GM12873 (cell line): ENCODE results near the gene ZNF764.

Experiments
- TF ChIP-seq, protein P1 (sequence below): IDR thresholded peaks from 2 replicates; pipeline ENCODE4 v1.5.1; 2012; ENCODE audit warnings: low read depth, mild to moderate bottlenecking, moderate library complexity, low read length, control low read depth; ENCODE audit not compliant: insufficient read depth; ENCODE audit errors: missing control alignments

Gene ZNF764

GRCh38 chr16:30559690-30560089, 1.5 kb upstream of the ZNF764 start:
- TF ChIP-seq, protein P1, sequence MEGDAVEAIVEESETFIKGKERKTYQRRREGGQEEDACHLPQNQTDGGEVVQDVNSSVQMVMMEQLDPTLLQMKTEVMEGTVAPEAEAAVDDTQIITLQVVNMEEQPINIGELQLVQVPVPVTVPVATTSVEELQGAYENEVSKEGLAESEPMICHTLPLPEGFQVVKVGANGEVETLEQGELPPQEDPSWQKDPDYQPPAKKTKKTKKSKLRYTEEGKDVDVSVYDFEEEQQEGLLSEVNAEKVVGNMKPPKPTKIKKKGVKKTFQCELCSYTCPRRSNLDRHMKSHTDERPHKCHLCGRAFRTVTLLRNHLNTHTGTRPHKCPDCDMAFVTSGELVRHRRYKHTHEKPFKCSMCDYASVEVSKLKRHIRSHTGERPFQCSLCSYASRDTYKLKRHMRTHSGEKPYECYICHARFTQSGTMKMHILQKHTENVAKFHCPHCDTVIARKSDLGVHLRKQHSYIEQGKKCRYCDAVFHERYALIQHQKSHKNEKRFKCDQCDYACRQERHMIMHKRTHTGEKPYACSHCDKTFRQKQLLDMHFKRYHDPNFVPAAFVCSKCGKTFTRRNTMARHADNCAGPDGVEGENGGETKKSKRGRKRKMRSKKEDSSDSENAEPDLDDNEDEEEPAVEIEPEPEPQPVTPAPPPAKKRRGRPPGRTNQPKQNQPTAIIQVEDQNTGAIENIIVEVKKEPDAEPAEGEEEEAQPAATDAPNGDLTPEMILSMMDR = no peak

GRCh38 chr16:30558789-30559377, 709 bp upstream of the ZNF764 start:
- TF ChIP-seq, protein P1 = no peak

GRCh38 chr16:30557707-30557956, 542 bp downstream of the ZNF764 start:
- TF ChIP-seq, protein P1 = no peak

DNA sequence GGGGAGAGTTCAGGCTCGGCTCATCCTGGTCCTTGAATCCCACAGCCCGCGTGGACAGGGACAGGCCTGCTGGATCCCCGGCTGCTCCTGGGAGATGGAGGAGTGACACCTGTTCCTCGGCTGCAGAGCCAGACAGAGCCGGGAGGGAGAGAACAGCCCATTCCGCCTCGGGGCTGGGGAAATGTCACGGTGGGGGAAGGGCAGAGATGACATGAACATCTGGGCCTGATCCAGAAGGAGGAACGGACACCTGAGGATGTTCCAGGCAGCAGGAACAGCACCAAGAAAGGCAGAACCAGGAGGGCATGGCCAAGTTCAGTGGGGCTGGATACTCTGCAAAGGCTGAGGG, 2.1 kb downstream of the ZNF764 start:
- TF ChIP-seq, protein P1 = no peak

DNA sequence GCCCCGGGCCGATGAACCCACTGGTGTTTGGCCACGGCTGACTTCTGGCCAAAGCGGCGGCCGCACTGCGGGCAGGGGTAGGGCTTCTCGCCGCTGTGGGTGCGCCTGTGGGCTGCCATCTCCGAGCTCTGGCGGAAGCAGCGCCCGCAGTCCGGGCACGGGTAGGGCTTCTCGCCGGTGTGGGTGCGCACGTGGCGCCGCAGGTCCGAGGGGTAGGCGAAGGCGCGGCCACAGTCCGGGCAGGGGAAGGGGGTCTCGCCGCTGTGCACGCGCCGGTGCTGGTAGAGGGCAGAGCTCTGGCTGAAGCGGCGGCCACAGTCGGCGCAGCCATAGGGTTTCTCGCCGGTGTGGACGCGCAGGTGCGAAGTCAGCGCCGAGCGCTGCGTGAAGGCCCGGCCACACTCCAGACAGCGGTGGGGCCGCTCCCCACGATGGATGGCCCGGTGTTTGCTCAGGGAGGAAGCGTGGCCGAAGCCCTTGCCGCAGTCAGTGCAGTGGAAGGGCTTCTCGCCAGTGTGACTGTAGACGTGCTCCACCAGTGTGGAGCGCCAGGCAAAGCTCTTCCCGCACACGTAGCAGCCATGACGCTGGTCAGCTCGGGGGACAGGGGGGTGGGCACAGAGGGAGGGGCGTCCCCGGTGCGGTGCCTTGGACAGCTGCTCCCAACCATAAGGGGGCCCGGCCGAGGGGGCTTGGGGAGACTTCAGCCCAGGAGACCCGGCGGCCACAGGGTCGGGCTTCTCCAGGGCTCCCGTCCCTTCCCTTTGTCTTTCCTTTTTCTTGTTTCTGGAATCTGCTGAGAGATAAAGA, 2.7 kb downstream of the ZNF764 start:
- TF ChIP-seq, protein P1 = no peak

- TF ChIP-seq, protein P1 = no peak
Measured at GRCh38 chr16:30554557-30555314, 3.4 kb downstream of the ZNF764 start.

DNA sequence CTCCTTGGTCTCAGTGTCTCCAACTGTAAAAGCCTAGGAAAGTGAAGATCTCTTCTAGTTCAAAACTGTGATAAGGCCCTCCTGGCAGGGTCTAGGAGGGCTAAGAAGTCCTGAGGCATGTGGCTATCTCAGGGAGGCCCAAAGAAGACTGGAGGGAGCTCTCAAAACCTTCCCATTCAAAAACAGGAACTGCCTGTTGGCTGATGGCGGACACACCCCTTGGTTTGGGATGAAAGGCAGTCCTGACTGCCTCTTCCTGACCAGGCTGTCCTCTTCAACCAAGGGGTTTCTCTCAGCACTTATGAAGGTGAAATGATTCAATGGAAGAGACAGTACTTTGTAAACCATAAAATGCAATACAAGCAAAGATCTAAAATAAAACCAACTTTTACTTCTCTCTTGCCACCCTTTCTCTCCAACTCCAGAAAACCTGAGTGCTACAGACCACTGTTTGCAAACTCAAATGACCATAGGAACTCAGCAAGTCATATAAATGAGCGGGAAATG, 4.7 kb downstream of the ZNF764 start:
- TF ChIP-seq, protein P1 = no peak
